Activated naive CD4-positive, alpha-beta T cell treated with anti-CD3 and anti-CD28 coated beads for 36 hours (primary cell): Measurements from ENCODE around the gene CCDC175. TPM values are rescaled to one million over a fixed set of nuclear protein-coding genes. Genes with fewer than 3 reads are reported as not detected.

Experiments
- CTCF ChIA-PET: fragments of 350-600 bp; sonication (Branson Sonifier 250); formaldehyde crosslinking; loops from one replicate; lab custom pipeline; 2021; ENCODE audit warnings: antibody characterized with exemption; lab: Charles Lee
- DNase-seq: peaks from one replicate; pipeline ENCODE4 v3.0.0-alpha.2; 2020
- H3K27ac Mint-ChIP-seq: one replicate; pipeline ENCODE4 v1.8.0; 2021; ENCODE audit warnings: mild to moderate bottlenecking, mixed read lengths
- H3K27me3 Mint-ChIP-seq: one replicate; pipeline ENCODE4 v1.8.0; 2021; ENCODE audit warnings: low read depth, mixed read lengths
- H3K36me3 Mint-ChIP-seq: one replicate; pipeline ENCODE4 v1.8.0; 2021; ENCODE audit warnings: low read depth, mixed read lengths
- H3K4me1 Mint-ChIP-seq: one replicate; pipeline ENCODE4 v1.8.0; 2021; ENCODE audit warnings: low read depth, mixed read lengths
- H3K4me3 Mint-ChIP-seq: one replicate; pipeline ENCODE4 v1.8.0; 2021; ENCODE audit warnings: mild to moderate bottlenecking, moderate library complexity, mixed read lengths
- H3K9me3 Mint-ChIP-seq: one replicate; pipeline ENCODE4 v1.8.0; 2021; ENCODE audit warnings: mixed read lengths
- intact Hi-C: fragments of 100-400 bp; cut with micrococcal nuclease; formaldehyde crosslinking; loops from one replicate; pipeline ENCODE4 v1.15.1; 2023
- total RNA-seq, 2 experiments: library from RNA; stranded (reverse); gene quantifications; one replicate each; pipeline ENCODE4 v1.2.3, GENCODE V29; 2021

The CCDC175 gene
- total RNA-seq, 2 experiments from 2014 or later: not detected

DNA sequence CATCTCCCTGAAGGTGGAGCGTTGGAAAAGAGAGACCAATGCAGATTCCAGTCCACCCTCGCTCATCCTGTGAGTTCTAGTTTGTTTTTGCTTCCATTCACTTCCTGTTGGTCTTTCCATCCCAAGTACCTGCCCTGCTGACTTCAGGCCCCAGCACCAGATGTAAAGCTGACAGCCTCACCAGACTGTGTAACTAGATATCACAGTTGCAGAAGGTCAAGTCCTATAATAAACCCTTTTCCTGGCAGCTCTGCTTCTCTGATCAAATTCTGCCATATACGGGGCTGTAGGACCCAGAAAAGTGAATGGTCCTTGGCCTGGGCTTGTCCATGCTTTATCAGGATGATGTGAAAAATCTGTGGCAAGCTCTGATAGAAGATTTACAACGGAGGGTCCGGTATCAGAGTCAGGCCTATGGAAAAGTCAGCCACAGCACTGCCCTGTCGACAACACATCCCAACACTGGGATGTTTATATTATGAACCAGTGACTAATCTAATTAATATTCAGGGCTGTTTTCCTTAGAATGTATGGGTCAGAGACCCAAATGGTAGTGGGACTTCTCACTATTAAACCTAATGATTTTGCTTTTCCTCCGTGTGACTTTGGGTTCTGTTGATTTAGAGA lies 42.1 kb downstream of the CCDC175 start:
- CTCF ChIA-PET: interaction anchor here (0.6 kb wide), 1 partner anchor 379 kb away, joined by 4 read pairs; no protein-coding TSS in a partner anchor
- intact Hi-C loops: no loop called here

DNA sequence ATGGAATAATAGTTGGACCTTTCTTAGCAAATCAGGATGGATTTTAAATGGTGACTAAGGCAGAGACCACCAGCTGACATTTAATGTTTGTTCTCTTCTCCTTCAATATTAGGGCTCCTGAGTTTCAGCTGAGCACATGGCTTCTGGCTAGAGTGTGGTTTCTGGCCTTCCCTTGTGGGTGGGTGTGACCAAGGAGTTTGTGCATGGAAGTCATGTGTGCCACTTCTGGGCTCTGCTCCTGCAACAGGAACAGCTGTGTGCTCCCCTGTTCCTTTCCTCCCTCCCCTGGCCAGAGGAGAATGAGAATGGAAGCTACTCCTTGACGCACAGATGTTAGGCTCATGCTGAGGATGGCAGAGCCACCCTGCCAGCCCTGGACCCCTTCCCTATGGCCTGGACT lies 44.2 kb downstream of the CCDC175 start:
- CTCF ChIA-PET: no interaction called here
- H3K4me1 Mint-ChIP-seq: no peaks in the 10 kb centered on the region
- H3K4me3 Mint-ChIP-seq: no peak overlapping the region

More for the DNA sequence above, 42.1 kb downstream of the CCDC175 start:
- Mint-ChIP-seq H3K27ac (no peak overlapping the region), H3K27me3 (peaks cover 12% of the 10 kb centered on the region), H3K36me3 (no peaks in the 10 kb centered on the region), H3K9me3 (no peaks in the 10 kb centered on the region), H3K4me3 (no peak overlapping the region), H3K4me1 (no peaks in the 10 kb centered on the region)
- DNase-seq: no peak

DNA sequence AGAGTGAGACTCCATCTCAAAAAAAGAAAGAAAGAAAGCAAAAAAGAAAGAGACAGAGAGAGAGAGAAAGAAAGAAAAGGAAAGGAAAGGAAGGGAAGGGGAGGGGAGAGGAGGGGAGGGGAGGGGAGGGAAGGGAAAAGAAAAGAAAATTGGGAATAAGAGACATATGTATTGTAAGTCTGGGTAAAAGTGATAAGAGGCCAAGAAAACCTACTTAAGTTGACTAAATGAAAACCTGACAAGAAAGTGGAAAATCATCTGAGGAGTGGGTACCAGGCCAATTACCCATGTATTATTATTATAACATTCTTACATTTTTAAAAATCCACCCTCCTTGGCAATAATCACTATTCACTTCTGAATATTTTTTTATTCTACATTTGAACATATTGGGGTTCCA lies 46.3 kb downstream of the CCDC175 start:
- H3K27ac Mint-ChIP-seq: no peak overlapping the region
- no peak for DNase-seq
- peaks cover 18% of the 10 kb centered on the region for H3K27me3 Mint-ChIP-seq
- no peaks in the 10 kb centered on the region for H3K9me3 Mint-ChIP-seq
- no peaks in the 10 kb centered on the region for H3K36me3 Mint-ChIP-seq
- intact Hi-C loops: no loop called here
- no peak overlapping the region for H3K4me3 Mint-ChIP-seq
- no peaks in the 10 kb centered on the region for H3K4me1 Mint-ChIP-seq
- CTCF ChIA-PET: no interaction called here

More for the DNA sequence above, 44.2 kb downstream of the CCDC175 start:
- H3K27me3 Mint-ChIP-seq: peaks cover 16% of the 10 kb centered on the region
- no peaks in the 10 kb centered on the region for H3K36me3 Mint-ChIP-seq
- no peaks in the 10 kb centered on the region for H3K9me3 Mint-ChIP-seq
- no peak overlapping the region for H3K27ac Mint-ChIP-seq
- DNase-seq: no peak
- intact Hi-C loops: no loop called here

DNA sequence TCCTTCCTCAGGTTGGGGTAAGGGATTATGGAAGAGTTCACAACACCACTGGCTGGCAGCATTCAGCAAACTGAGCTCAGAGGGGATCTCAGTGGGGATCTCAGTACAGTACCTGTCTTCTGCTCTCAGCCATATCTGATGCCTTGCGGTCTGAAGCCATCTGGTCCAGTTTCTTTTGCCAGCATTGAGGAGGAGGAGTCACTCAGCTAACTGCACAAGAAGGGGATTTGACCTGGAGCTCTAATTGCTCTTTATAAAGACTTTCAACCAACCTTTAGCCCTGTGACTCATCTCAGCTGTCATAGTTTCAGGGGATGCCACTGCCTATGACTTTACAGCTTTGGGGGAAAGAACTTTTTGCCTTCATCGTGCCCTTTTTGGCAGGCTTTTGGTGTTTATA lies 47.4 kb downstream of the CCDC175 start:
- no peak overlapping the region for H3K4me3 Mint-ChIP-seq
- H3K27ac Mint-ChIP-seq: no peak overlapping the region
- no peaks in the 10 kb centered on the region for H3K9me3 Mint-ChIP-seq
- intact Hi-C loops: no loop called here
- H3K27me3 Mint-ChIP-seq: peaks cover 19% of the 10 kb centered on the region
- H3K4me1 Mint-ChIP-seq: no peaks in the 10 kb centered on the region
- DNase-seq: no peak
- CTCF ChIA-PET: no interaction called here
- H3K36me3 Mint-ChIP-seq: no peaks in the 10 kb centered on the region

GRCh38 chr14:59520224-59520623 lies 56.4 kb downstream of the CCDC175 start:
- no peak for DNase-seq
- Mint-ChIP-seq H3K27ac (no peak overlapping the region), H3K9me3 (no peaks in the 10 kb centered on the region), H3K4me1 (no peaks in the 10 kb centered on the region), H3K4me3 (no peak overlapping the region), H3K27me3 (peaks cover 11% of the 10 kb centered on the region), H3K36me3 (no peaks in the 10 kb centered on the region)
- intact Hi-C loops: no loop called here
- CTCF ChIA-PET: no interaction called here

GRCh38 chr14:59511916-59512575 lies 64.6 kb downstream of the CCDC175 start:
- Mint-ChIP-seq H3K27ac (no peak overlapping the region), H3K27me3 (peaks cover 20% of the 10 kb centered on the region), H3K36me3 (no peaks in the 10 kb centered on the region), H3K4me3 (no peak overlapping the region), H3K4me1 (no peaks in the 10 kb centered on the region), H3K9me3 (no peaks in the 10 kb centered on the region)
- CTCF ChIA-PET: interaction anchor here (1.1 kb wide), 1 partner anchor 65 kb away, joined by 4 read pairs; the partner anchor contains the start of gene CCDC175
- DNase-seq: peak; percentile 13
- intact Hi-C loops: loop anchor here (1.0 kb wide), 1 partner anchor 64 kb away; the partner anchor contains the start of gene CCDC175

- Mint-ChIP-seq H3K9me3 (no peaks in the 10 kb centered on the region), H3K4me1 (no peaks in the 10 kb centered on the region), H3K4me3 (no peak overlapping the region), H3K27me3 (peaks cover 15% of the 10 kb centered on the region), H3K36me3 (no peaks in the 10 kb centered on the region), H3K27ac (no peak overlapping the region)
- CTCF ChIA-PET: interaction anchor here (0.6 to 0.7 kb wide), 2 partner anchors 232 to 1378 kb away, joined by 3 read pairs; no protein-coding TSS in a partner anchor
- intact Hi-C loops: no loop called here
- DNase-seq: no peak
Observed at GRCh38 chr14:59510966-59511365, 65.6 kb downstream of the CCDC175 start.

DNA sequence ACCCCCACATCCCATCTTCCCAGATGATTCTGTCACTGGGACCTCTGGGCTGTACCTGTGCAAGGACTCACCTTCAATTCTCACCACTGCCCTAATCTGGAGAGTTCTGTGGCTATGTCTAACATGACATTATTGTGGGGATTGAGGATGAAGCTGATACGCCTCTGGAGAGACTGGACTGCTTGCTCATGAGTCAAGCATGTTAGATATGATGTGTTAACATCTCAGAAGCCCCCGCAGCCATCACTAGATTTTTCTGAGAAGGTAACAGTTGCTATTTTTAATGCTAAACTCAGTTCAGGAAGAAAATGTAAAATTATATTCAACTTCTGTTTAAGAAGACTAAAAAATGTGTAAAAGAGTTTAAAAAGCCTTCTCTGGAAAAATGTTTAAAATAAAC lies 66.6 kb downstream of the CCDC175 start:
- peaks cover 11% of the 10 kb centered on the region for H3K27me3 Mint-ChIP-seq
- H3K4me3 Mint-ChIP-seq: no peak overlapping the region
- H3K36me3 Mint-ChIP-seq: no peaks in the 10 kb centered on the region
- no peaks in the 10 kb centered on the region for H3K4me1 Mint-ChIP-seq
- no peak overlapping the region for H3K27ac Mint-ChIP-seq
- CTCF ChIA-PET: interaction anchor here (1.5 kb wide), 1 partner anchor 67 kb away, joined by 11 read pairs; the partner anchor contains the start of gene CCDC175
- no peak for DNase-seq
- no peaks in the 10 kb centered on the region for H3K9me3 Mint-ChIP-seq
- intact Hi-C loops: no loop called here

- Mint-ChIP-seq H3K27ac (no peak overlapping the region), H3K4me3 (no peak overlapping the region), H3K27me3 (peaks cover 8% of the 10 kb centered on the region), H3K4me1 (peaks cover 5% of the 10 kb centered on the region), H3K9me3 (no peaks in the 10 kb centered on the region), H3K36me3 (no peaks in the 10 kb centered on the region)
- intact Hi-C loops: no loop called here
- CTCF ChIA-PET: interaction anchor here (1.5 to 1.7 kb wide), 2 partner anchors 26 to 68 kb away, joined by 3 to 11 read pairs; partner anchors contain the start of gene CCDC175
- DNase-seq: no peak
Observed at GRCh38 chr14:59509101-59509500, 67.5 kb downstream of the CCDC175 start.

GRCh38 chr14:59507752-59508103 lies 68.9 kb downstream of the CCDC175 start:
- CTCF ChIA-PET: interaction anchor here (0.6 to 2.4 kb wide), 9 partner anchors 9 to 677 kb away, joined by 3 to 41 read pairs (median 4); partner anchors contain the start of genes CCDC175, JKAMP and L3HYPDH
- intact Hi-C loops: loop anchor here (1.0 to 2.0 kb wide), 3 partner anchors 69 to 677 kb away; partner anchors contain the start of gene CCDC175
- DNase-seq: no peak
- no peaks in the 10 kb centered on the region for H3K36me3 Mint-ChIP-seq
- no peak overlapping the region for H3K27ac Mint-ChIP-seq
- H3K4me3 Mint-ChIP-seq: no peak overlapping the region
- H3K4me1 Mint-ChIP-seq: peaks cover 7% of the 10 kb centered on the region
- no peaks in the 10 kb centered on the region for H3K9me3 Mint-ChIP-seq
- H3K27me3 Mint-ChIP-seq: peaks cover 5% of the 10 kb centered on the region

GRCh38 chr14:59507063-59507751 lies 69.4 kb downstream of the CCDC175 start:
- Mint-ChIP-seq H3K27me3 (peaks cover 4% of the 10 kb centered on the region), H3K9me3 (no peaks in the 10 kb centered on the region), H3K4me3 (no peak overlapping the region), H3K4me1 (peaks cover 7% of the 10 kb centered on the region), H3K27ac (no peak overlapping the region), H3K36me3 (peaks cover 1% of the 10 kb centered on the region)
- intact Hi-C loops: loop anchor here (1.0 to 2.0 kb wide), 3 partner anchors 69 to 678 kb away; partner anchors contain the start of gene CCDC175
- peak; percentile 74 for DNase-seq
- CTCF ChIA-PET: interaction anchor here (0.6 to 2.4 kb wide), 14 partner anchors 8 to 843 kb away, joined by 3 to 41 read pairs (median 4); partner anchors contain the start of genes CCDC175, JKAMP and L3HYPDH

DNA sequence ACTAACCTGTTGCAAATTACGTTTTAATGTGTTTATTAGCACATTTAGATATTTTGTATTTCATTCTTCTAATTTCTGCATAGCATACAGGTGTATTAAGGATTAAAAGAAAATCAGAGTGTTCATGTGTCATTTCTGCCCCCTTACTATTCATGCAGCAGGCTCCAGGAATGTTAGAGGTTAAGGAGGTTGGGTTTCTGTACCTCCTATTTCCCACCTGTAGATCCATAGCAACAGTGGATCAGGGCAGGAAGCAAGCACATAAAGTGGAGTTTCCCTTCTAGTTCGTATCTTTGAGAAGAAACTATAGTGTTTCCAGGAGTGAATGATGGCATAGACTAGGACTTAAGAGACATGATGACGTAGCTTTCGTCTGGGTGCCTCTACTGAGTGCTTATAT lies 73.4 kb downstream of the CCDC175 start:
- CTCF ChIA-PET: interaction anchor here (0.6 to 1.4 kb wide), 3 partner anchors 30 to 395 kb away, joined by 3 to 6 read pairs (median 3); partner anchors contain the start of gene CCDC175
- DNase-seq: no peak
- Mint-ChIP-seq H3K4me3 (no peak overlapping the region), H3K36me3 (peaks cover 10% of the 10 kb centered on the region), H3K4me1 (peaks cover 7% of the 10 kb centered on the region), H3K27me3 (no peaks in the 10 kb centered on the region), H3K9me3 (no peaks in the 10 kb centered on the region), H3K27ac (no peak overlapping the region)
- intact Hi-C loops: no loop called here
